Upper lobe of left lung (tissue), 6 donors: Measurements from ENCODE around the gene LILRB1. TPM values are rescaled to one million over a fixed set of nuclear protein-coding genes. Genes with fewer than 3 reads are reported as not detected.
A peak's percentile ranks its signal among the peaks of the same experiment; 100 is the strongest.
"Not testable (repeated sequence)": the region's sequence is repeated elsewhere in the genome, so short reads cannot be mapped to it uniquely, and the experiment has no call there.

Experiments
- ATAC-seq, 2 donors: fragments of 200-7000 bp; cut with Tn5 transposase; one replicate each; pipeline ENCODE4 v1.9.1; 2022; ENCODE audit warnings: mild to moderate bottlenecking in 2 of 2, moderate library complexity in 2 of 2; ENCODE audit not compliant: low FRiP score in 2 of 2
- DNase-seq, 2 donors: peaks; one replicate each; pipeline ENCODE4 v3.0.0-alpha.2; 2019 to 2020
- H3K27ac ChIP-seq, 4 donors: fragments of 200-600 bp; sonication (generic); one replicate each; pipeline ENCODE4 v1.5.1; 2016 to 2019
- H3K27me3 ChIP-seq, 4 donors: fragments of 200-600 bp; sonication (generic); one replicate each; pipeline ENCODE4 v1.5.1; 2017 to 2019
- H3K36me3 ChIP-seq, 4 donors: fragments of 200-600 bp; sonication (generic); one replicate each; pipeline ENCODE4 v1.5.1; 2016 to 2019
- H3K4me1 ChIP-seq, 4 donors: fragments of 200-600 bp; sonication (generic); one replicate each; pipeline ENCODE4 v1.5.1; 2018 to 2019
- H3K4me3 ChIP-seq, 4 donors: fragments of 200-600 bp; sonication (generic); one replicate each; pipeline ENCODE4 v1.5.1; 2017 to 2019; ENCODE audit warnings: mild to moderate bottlenecking in 2 of 4, moderate library complexity in 1 of 4
- H3K9me3 ChIP-seq, 4 donors: fragments of 200-600 bp; sonication (generic); one replicate each; pipeline ENCODE4 v1.5.1; 2018 to 2019
- EP300 ChIP-seq, 4 donors: sonication (generic); formaldehyde crosslinking; IDR thresholded peaks; one replicate each; pipeline ENCODE4 v1.5.1; 2017; ENCODE audit warnings: antibody characterized with exemption in 4 of 4, control low read depth in 2 of 4
- POLR2A ChIP-seq, 4 donors: fragments of 450-650 bp; IDR thresholded peaks; one replicate each; pipeline ENCODE4 v1.5.1; 2016 to 2017; ENCODE audit warnings: antibody characterized with exemption in 4 of 4, mild to moderate bottlenecking in 2 of 4
- POLR2AphosphoS5 ChIP-seq, 2 donors: sonication (generic); formaldehyde crosslinking; IDR thresholded peaks; one replicate each; pipeline ENCODE4 v1.5.1; 2017; ENCODE audit warnings: antibody characterized with exemption in 2 of 2
- WGBS, 2 donors: methylation state at CpG; one replicate each; pipeline ENCODE4 v1.1.5; 2017 to 2018; 5-methylcytosine and 5-hydroxymethylcytosine counted together
- total RNA-seq, 6 donors: library from RNA; depleted of rRNA in 4 of 6; stranded (reverse); fragments of >200 nt in 4 of 6; gene quantifications; one replicate each; pipeline versions ENCODE4 v1.1.0 to v1.2.1, GENCODE V29; 2016 to 2021
- TF ChIP-seq, protein P1 (sequence below), 6 experiments: fragments of 450-650 bp in 4 of 6; fragments of 200-600 bp in 2 of 6; sonication (generic) in 2 of 6; IDR thresholded peaks; one replicate each; pipeline ENCODE4 v1.5.1; 2016 to 2019; ENCODE audit warnings: antibody characterized with exemption in 6 of 6
- donor health status: DM: no; HTN: no; CAD: no; lungs with moderate emphysema.
- donor health status: DM: no; HTN: yes; CAD: no; lungs with severe emphysema.

Gene LILRB1
- total RNA-seq, 6 donors from 2014 or later = 4.0 to 47.1 (median 16.7) TPM

- Histone ChIP-seq H3K9me3 (no peaks in the 10 kb centered on the region), H3K4me1 (no peaks in the 10 kb centered on the region), H3K36me3 (no peaks in the 10 kb centered on the region), H3K4me3 (no peak overlapping the region), H3K27ac (no peak overlapping the region), H3K27me3 (no peaks in the 10 kb centered on the region)
- ATAC-seq (no peak), DNase-seq (no peak)
- TF ChIP-seq, protein P1, sequence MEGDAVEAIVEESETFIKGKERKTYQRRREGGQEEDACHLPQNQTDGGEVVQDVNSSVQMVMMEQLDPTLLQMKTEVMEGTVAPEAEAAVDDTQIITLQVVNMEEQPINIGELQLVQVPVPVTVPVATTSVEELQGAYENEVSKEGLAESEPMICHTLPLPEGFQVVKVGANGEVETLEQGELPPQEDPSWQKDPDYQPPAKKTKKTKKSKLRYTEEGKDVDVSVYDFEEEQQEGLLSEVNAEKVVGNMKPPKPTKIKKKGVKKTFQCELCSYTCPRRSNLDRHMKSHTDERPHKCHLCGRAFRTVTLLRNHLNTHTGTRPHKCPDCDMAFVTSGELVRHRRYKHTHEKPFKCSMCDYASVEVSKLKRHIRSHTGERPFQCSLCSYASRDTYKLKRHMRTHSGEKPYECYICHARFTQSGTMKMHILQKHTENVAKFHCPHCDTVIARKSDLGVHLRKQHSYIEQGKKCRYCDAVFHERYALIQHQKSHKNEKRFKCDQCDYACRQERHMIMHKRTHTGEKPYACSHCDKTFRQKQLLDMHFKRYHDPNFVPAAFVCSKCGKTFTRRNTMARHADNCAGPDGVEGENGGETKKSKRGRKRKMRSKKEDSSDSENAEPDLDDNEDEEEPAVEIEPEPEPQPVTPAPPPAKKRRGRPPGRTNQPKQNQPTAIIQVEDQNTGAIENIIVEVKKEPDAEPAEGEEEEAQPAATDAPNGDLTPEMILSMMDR (IDR thresholded peaks at IDR 0.05) = no peak
- TF ChIP-seq EP300 (IDR thresholded peaks at IDR 0.05) (no peak), POLR2AphosphoS5 (IDR thresholded peaks at IDR 0.05) (no peak), POLR2A (IDR thresholded peaks at IDR 0.05) (no peak)
- WGBS, 2 donors = 84 to 89% methylated on average over 18 of the region's 18 CpGs
These were observed 8.4 kb downstream of the LILRB1 start for GRCh38 chr19:54638683-54639082.

DNA sequence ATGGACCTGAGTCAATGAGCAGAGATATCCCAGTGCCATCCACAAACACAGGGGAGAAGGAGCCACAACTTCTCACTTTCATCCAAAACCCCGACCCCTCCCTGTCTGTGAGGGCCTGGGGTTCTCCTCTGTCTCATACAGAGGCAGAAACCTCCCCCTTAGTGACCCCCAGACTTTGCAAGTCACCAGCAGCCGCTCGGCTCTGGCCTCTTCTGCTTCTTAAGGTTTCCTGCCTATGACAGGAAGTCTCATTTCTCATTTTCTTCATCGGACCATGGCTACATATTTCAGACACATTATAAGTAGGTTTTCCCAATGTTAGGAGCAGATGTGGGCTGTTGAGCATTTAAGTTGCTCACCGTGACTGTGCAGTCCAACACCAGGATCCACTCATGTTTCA lies 12.7 kb downstream of the LILRB1 start:
- H3K4me1 ChIP-seq, H3K36me3 ChIP-seq, DNase-seq, H3K27ac ChIP-seq, H3K27me3 ChIP-seq, H3K9me3 ChIP-seq, H3K4me3 ChIP-seq: not testable (repeated sequence)
- peak; percentile 40 to 55 for ATAC-seq
- WGBS, 2 donors = 40 to 52% methylated on average over 4 to 5 of the region's 5 CpGs

DNA sequence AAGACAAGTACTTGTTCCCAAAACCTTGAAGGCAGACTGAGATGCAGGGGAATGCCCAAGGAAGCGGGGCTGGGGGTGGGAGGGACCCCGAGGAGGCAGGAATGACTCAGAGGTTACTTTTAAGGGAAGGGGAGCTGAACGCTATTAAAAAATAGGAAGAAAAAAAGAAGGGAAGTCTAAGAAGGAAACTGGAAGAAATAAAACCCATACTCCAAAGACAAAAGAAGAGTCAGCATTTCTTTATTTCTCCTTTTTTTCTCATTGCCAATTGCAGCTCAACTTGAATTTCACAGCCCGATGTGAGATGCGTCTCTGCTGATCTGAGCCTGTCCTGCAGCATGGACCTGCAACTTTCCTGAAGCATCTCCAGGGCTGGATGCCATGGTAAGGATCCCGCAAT lies 13.3 kb downstream of the LILRB1 start:
- DNase-seq, H3K36me3 ChIP-seq, H3K9me3 ChIP-seq, H3K4me3 ChIP-seq, H3K4me1 ChIP-seq, H3K27me3 ChIP-seq: not testable (repeated sequence)
- WGBS, 2 donors = 65 to 73% methylated on average over 6 of the region's 6 CpGs
- H3K27ac ChIP-seq = peak overlapping the region in 1 of 4 donors; percentile 19
- peak in 1 of 2 donors; percentile 69 for ATAC-seq

DNA sequence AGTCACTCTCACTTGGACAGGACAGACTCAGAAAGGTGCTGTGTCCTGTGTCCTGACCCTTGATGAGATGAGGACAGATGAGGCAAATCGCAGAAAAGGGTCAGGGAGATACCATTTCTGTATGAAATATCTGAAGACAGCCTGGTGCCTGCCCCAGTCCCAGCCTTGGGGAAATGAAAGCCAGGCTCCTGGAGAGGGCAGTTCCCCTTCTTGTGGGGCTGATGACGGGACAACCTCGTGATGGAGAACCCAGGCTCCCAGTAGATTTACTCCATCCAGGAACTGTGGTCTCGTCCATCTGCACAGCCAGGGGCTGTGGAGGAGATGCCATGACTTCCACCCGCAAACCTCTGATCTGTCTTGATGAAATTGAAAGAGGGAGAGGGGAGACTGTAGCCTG lies 13.8 kb downstream of the LILRB1 start:
- WGBS, 2 donors = 60 to 68% methylated on average over 2 to 5 of the region's 5 CpGs
- TF ChIP-seq POLR2A (IDR thresholded peaks at IDR 0.05) (peak in 1 of 4 donors; percentile 57), POLR2AphosphoS5 (IDR thresholded peaks at IDR 0.05) (no peak)
- Histone ChIP-seq H3K27me3 (no peaks in the 10 kb centered on the region), H3K27ac (peak overlapping the region in 1 of 4 donors; percentile 19), H3K4me1 (no peaks in the 10 kb centered on the region), H3K9me3 (no peaks in the 10 kb centered on the region), H3K36me3 (no peaks in the 10 kb centered on the region), H3K4me3 (no peak overlapping the region)
- DNase-seq = peak in 1 of 2 donors; percentile 70
- ATAC-seq = peak; percentile 57 to 89

DNA sequence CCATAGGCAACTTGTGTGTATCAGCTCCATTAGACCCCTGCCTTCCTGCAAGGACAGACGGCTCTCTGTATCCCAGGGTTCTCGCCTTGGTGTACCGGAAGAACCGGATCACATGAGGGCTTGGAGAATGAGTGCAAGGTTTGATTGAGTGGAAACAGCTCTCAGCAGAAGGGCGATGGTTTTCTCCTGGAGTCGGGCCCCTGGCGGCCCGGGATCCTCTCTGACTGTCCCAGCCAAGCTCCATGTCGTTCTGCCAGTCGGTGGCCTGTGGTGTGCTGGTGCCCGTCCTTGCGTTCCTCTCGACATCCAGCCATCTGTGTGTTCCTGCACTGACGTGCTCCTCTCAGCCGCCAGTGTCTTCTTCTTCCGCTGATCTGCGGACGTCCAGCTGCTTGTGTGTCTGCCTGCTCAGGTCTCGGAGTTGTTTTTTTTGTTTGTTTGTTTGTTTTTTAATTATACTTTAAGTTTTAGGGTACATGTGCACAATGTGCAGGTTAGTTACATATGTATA lies 16.1 kb downstream of the LILRB1 start:
- Histone ChIP-seq H3K27me3 (no peaks in the 10 kb centered on the region), H3K36me3 (no peaks in the 10 kb centered on the region), H3K4me1 (no peaks in the 10 kb centered on the region), H3K27ac (no peak overlapping the region), H3K9me3 (no peaks in the 10 kb centered on the region), H3K4me3 (no peak overlapping the region)
- no peak for TF ChIP-seq POLR2AphosphoS5 (IDR thresholded peaks at IDR 0.05)
- TF ChIP-seq, protein P1 (IDR thresholded peaks at IDR 0.05) = no peak
- TF ChIP-seq EP300 (IDR thresholded peaks at IDR 0.05) = no peak
- no peak for TF ChIP-seq POLR2A (IDR thresholded peaks at IDR 0.05)
- ATAC-seq (no peak), DNase-seq (no peak)
- WGBS, 2 donors = 91% methylated on average over 18 to 19 of the region's 19 CpGs

DNA sequence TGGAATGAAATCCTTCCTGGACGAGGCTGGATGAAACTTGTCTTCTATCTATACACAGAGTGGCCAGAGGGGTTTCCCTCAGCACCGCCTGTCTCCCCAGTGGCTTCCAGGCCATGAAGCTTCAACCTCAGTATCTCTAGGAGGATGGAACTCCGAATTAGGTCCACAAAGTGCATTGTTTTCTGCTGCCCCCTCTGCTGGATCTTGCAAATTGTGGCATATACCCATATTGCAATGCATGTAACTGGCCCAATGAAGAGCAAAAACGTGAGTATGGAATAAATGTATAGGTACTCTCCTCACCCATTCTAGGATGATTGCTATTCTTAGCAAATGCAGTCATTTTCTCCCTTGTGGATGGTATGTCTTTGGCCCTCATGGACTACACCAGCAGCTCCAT lies 17.8 kb downstream of the LILRB1 start:
- Histone ChIP-seq H3K4me1 (no peaks in the 10 kb centered on the region), H3K27me3 (no peaks in the 10 kb centered on the region), H3K4me3 (no peak overlapping the region), H3K36me3 (no peaks in the 10 kb centered on the region), H3K9me3 (no peaks in the 10 kb centered on the region), H3K27ac (no peak overlapping the region)
- 56 to 64% methylated on average over 4 of the region's 4 CpGs for WGBS, 2 donors
- DNase-seq = no peak
- TF ChIP-seq, protein P1 (IDR thresholded peaks at IDR 0.05) = no peak
- TF ChIP-seq POLR2AphosphoS5 (IDR thresholded peaks at IDR 0.05) (no peak), EP300 (IDR thresholded peaks at IDR 0.05) (no peak), POLR2A (IDR thresholded peaks at IDR 0.05) (no peak)
- ATAC-seq = no peak
